HEK293 (cell line): Measurements from ENCODE around the gene CAPN15.

Source experiments
- CTCF ChIA-PET: fragments of 350-600 bp; formaldehyde crosslinking; extraction: SDS; loops from one replicate; lab custom pipeline; 2021; ENCODE audit warnings: antibody characterized with exemption; lab: Yijun Ruan, JAX
- POLR2A ChIA-PET: fragments of 300-600 bp; formaldehyde crosslinking; extraction: SDS; loops from one replicate; lab custom pipeline; 2020; ENCODE audit warnings: antibody characterized with exemption, inconsistent platforms; lab: Yijun Ruan, JAX
- H3K27ac ChIP-seq: fragments of 200-500 bp; sonication (Bioruptor generic); 2 replicates; pipeline ENCODE4 v1.5.1; 2014; ENCODE audit warnings: low read depth, low read length, control low read depth, inconsistent platforms; ENCODE audit errors: extremely low read depth
- H3K36me3 ChIP-seq, 2 experiments: fragments of 200-500 bp in 1 of 2; sonication (Bioruptor generic) in 1 of 2; 1 replicate in 1 of 2; 2 replicates in 1 of 2; pipeline ENCODE4 v1.5.1; 2014 to 2017; ENCODE audit warnings: inconsistent platforms in 2 of 2, low read length in 2 of 2; ENCODE audit not compliant: control insufficient read depth in 2 of 2, insufficient read depth in 1 of 2
- H3K4me1 ChIP-seq: fragments of 200-500 bp; sonication (Bioruptor generic); 2 replicates; pipeline ENCODE4 v1.5.1; 2014; ENCODE audit warnings: mild to moderate bottlenecking, low read length, inconsistent platforms; ENCODE audit not compliant: control insufficient read depth, insufficient read depth
- H3K4me3 ChIP-seq: 2 replicates; pipeline ENCODE4 v1.5.1; 2011; ENCODE audit warnings: low read depth, mild to moderate bottlenecking, control low read depth, low read length, moderate library complexity
- H3K9me3 ChIP-seq: fragments of 200-500 bp; sonication (Bioruptor generic); 2 replicates; pipeline ENCODE4 v1.5.1; 2014; ENCODE audit warnings: low read depth, low read length, inconsistent platforms; ENCODE audit not compliant: control insufficient read depth, insufficient read depth
- GLIS1 ChIP-seq: fragments of 450-650 bp; formaldehyde crosslinking; IDR thresholded peaks from 2 replicates; pipeline ENCODE4 v1.5.1; 2016; ENCODE audit warnings: missing biosample characterization, missing genetic modification characterization
- GLIS2 ChIP-seq: fragments of 450-650 bp; formaldehyde crosslinking; IDR thresholded peaks from 2 replicates; pipeline ENCODE4 v1.5.1; 2016; ENCODE audit warnings: missing biosample characterization, missing genetic modification characterization
- HOXC10 ChIP-seq: sonication (generic); formaldehyde crosslinking; IDR thresholded peaks from 2 replicates; pipeline ENCODE4 v1.8.1; 2023; ENCODE audit warnings: mild to moderate bottlenecking, missing genetic modification reagents
- ZNF132 ChIP-seq: fragments of 450-650 bp; formaldehyde crosslinking; IDR thresholded peaks from 2 replicates; pipeline ENCODE4 v1.5.1; 2017; ENCODE audit warnings: missing biosample characterization, missing genetic modification characterization, borderline replicate concordance
- ZNF169 ChIP-seq: fragments of 450-650 bp; formaldehyde crosslinking; IDR thresholded peaks from 2 replicates; pipeline ENCODE4 v1.5.1; 2016; ENCODE audit warnings: missing biosample characterization, missing genetic modification characterization
- ZNF2 ChIP-seq: fragments of 450-650 bp; formaldehyde crosslinking; IDR thresholded peaks from 2 replicates; pipeline ENCODE4 v1.5.1; 2016; ENCODE audit warnings: missing biosample characterization, missing genetic modification characterization
- ZNF416 ChIP-seq: fragments of 450-650 bp; formaldehyde crosslinking; IDR thresholded peaks from 2 replicates; pipeline ENCODE4 v1.5.1; 2016; ENCODE audit warnings: missing biosample characterization, missing genetic modification characterization
- ZNF433 ChIP-seq: fragments of 450-650 bp; formaldehyde crosslinking; IDR thresholded peaks from 2 replicates; pipeline ENCODE4 v1.5.1; 2016; ENCODE audit warnings: missing biosample characterization, missing genetic modification characterization, low read depth
- ZNF626 ChIP-seq: fragments of 450-650 bp; sonication (Bioruptor Pico); formaldehyde crosslinking; IDR thresholded peaks from 2 replicates; pipeline ENCODE4 v1.5.1; 2018; ENCODE audit warnings: missing biosample characterization, missing genetic modification characterization, inconsistent platforms
- ZNF664 ChIP-seq: fragments of 450-650 bp; formaldehyde crosslinking; IDR thresholded peaks from 2 replicates; pipeline ENCODE4 v1.5.1; 2016; ENCODE audit warnings: missing biosample characterization, missing genetic modification characterization
- ZNF792 ChIP-seq: fragments of 450-650 bp; formaldehyde crosslinking; IDR thresholded peaks from 2 replicates; pipeline ENCODE4 v1.5.1; 2016; ENCODE audit warnings: missing biosample characterization, missing genetic modification characterization
- ZSCAN23 ChIP-seq: fragments of 450-650 bp; formaldehyde crosslinking; IDR thresholded peaks from 2 replicates; pipeline ENCODE4 v1.5.1; 2016; ENCODE audit warnings: missing biosample characterization, missing genetic modification characterization
- ZXDB ChIP-seq: fragments of 450-650 bp; formaldehyde crosslinking; IDR thresholded peaks from 2 replicates; pipeline ENCODE4 v1.5.1; 2016; ENCODE audit warnings: missing biosample characterization, missing genetic modification characterization
- TF ChIP-seq, protein P1 (sequence below): fragments of 450-650 bp; formaldehyde crosslinking; IDR thresholded peaks from 2 replicates; pipeline ENCODE4; 2016; ENCODE audit warnings: missing biosample characterization, missing genetic modification characterization
- TF ChIP-seq, protein P2 (sequence below): fragments of 450-650 bp; formaldehyde crosslinking; IDR thresholded peaks from 2 replicates; pipeline ENCODE4 v1.5.1; 2016; ENCODE audit warnings: missing biosample characterization, missing genetic modification characterization
- TF ChIP-seq, protein P3 (sequence below): fragments of 450-650 bp; IDR thresholded peaks from 2 replicates; pipeline ENCODE4 v1.5.1; 2018; ENCODE audit warnings: missing biosample characterization, missing genetic modification characterization
- TF ChIP-seq, protein P4 (sequence below): fragments of 450-650 bp; formaldehyde crosslinking; IDR thresholded peaks from 2 replicates; pipeline ENCODE4 v1.5.1; 2017; ENCODE audit warnings: missing biosample characterization, missing genetic modification characterization
- TF ChIP-seq, protein P5 (sequence below): fragments of 450-650 bp; formaldehyde crosslinking; IDR thresholded peaks from 2 replicates; pipeline ENCODE4 v1.5.1; 2016; ENCODE audit warnings: missing biosample characterization, missing genetic modification characterization, borderline replicate concordance

Gene CAPN15

DNA sequence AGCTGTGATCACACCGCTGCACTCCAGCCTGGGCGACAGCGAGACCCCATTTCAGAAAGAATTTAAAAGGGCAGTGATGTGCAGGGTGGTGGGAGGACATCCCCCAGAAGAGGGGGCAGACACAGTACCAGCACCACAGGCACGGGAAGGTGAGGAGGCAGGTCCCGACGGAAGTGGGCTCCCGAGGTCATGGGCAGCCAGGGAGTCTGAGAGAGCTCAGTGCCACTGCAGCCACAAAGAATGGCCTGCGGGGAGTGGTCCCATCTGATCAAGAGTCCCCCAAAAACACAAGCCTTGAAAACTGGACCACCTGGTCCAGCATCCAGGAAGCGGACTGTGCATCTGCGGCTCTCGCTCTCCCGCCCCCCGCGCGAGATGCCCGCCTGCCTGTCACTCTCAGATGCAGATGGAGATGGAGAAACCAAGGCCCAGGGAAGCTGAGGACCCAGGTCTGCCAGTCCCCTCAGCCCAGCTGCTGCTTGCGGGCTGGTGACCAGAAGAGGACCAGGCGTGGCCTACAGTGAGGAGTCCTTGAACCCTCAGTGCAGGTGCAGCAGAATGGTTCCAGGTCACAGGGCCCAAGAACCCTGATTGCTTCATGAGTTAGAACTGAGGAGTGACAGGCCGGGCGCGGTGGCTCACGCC lies 4.3 kb upstream of the CAPN15 start (continued):
- TF ChIP-seq, protein P1, sequence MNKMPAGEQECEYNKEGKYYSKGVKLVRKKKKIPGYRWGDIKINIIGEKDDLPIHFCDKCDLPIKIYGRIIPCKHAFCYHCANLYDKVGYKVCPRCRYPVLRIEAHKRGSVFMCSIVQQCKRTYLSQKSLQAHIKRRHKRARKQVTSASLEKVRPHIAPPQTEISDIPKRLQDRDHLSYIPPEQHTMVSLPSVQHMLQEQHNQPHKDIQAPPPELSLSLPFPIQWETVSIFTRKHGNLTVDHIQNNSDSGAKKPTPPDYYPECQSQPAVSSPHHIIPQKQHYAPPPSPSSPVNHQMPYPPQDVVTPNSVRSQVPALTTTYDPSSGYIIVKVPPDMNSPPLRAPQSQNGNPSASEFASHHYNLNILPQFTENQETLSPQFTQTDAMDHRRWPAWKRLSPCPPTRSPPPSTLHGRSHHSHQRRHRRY (tag by site-specific recombination) = no peak
- TF ChIP-seq ZNF132 (tag by site-specific recombination) (no peak), ZNF416 (tag by site-specific recombination) (no peak), ZNF792 (tag by site-specific recombination) (no peak), ZXDB (no peak), ZSCAN23 (tag by site-specific recombination) (no peak), ZNF664 (tag by site-specific recombination) (no peak), ZNF626 (tag by site-specific recombination) (no peak), ZNF169 (tag by site-specific recombination) (no peak)
- TF ChIP-seq, protein P2, sequence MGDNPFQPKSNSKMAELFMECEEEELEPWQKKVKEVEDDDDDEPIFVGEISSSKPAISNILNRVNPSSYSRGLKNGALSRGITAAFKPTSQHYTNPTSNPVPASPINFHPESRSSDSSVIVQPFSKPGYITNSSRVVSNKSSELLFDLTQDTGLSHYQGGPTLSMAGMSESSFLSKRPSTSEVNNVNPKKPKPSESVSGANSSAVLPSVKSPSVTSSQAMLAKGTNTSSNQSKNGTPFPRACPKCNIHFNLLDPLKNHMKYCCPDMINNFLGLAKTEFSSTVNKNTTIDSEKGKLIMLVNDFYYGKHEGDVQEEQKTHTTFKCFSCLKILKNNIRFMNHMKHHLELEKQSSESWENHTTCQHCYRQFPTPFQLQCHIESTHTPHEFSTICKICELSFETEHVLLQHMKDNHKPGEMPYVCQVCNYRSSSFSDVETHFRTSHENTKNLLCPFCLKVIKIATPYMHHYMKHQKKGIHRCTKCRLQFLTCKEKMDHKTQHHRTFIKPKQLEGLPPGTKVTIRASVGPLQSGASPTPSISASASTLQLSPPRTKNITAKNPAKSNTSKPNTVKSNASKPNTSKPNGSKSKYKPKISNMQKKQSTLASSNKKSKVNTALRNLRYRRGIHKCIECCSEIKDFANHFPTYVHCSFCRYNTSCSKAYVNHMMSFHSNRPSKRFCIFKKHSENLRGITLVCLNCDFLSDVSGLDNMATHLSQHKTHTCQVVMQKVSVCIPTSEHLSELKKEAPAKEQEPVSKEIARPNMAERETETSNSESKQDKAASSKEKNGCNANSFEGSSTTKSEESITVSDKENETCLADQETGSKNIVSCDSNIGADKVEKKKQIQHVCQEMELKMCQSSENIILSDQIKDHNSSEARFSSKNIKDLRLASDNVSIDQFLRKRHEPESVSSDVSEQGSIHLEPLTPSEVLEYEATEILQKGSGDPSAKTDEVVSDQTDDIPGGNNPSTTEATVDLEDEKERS (tag by site-specific recombination) = no peak

DNA sequence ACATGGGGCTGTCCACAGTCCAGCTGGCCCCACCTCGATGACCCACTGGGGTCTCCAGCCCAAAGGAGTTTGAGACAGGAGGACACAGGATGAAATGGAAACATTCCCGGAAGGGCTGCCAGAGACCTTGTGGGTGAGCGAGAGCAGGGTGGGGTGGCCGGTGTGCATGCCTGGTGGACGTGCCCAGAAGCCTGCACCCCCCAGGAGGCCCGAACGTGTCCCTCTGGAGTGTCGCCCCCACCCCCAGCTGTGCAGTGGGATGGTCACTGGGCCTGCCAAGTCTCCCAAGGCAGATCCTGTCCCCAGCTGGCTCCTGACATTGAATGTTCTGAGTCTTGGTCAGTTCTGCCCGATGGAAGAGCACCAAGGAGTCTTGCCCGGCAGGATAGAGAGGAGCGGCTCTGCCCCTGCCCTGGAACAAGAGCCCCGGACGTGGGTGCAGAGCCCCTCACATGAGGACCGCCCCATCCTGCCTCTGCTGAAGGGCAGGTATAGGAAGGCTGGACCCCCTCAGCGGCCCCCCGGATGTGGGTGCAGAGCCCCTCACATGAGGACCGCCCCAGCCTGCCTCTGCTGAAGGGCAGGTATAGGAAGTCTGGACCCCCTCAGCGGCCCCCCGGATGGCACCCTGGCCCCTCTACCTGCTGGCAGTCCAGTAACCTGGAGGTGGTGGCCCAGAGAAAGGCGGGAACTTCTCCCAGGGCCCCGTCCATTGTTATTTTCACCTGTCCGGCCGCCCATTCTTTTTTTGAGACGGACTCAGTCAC lies 3.1 kb upstream of the CAPN15 start:
- no peaks in the 10 kb centered on the region for H3K9me3 ChIP-seq
- POLR2A ChIA-PET = interaction anchor here (1.5 kb wide), 1 partner anchor 99 kb away, joined by 3 read pairs; the partner anchor contains the start of gene RAB11FIP3
- CTCF ChIA-PET = interaction anchor here (1.0 kb wide), 1 partner anchor 133 kb away, joined by 4 read pairs; no protein-coding TSS in a partner anchor
- peaks cover 5% of the 10 kb centered on the region for H3K4me1 ChIP-seq
- H3K36me3 ChIP-seq = peaks cover 0 to 28% of the 10 kb centered on the region in 2 experiments; a peak in 1 of 3 replicates
- no peak overlapping the region for H3K4me3 ChIP-seq
- H3K27ac ChIP-seq = no peak overlapping the region
- TF ChIP-seq GLIS1 (tag by site-specific recombination) (peak; percentile 90), ZNF433 (no peak), GLIS2 (tag by site-specific recombination) (0 out of 2 replicates have a peak, but pooled peaks have one; percentile 20)
- TF ChIP-seq, all 188 proteins: peak for 2

DNA sequence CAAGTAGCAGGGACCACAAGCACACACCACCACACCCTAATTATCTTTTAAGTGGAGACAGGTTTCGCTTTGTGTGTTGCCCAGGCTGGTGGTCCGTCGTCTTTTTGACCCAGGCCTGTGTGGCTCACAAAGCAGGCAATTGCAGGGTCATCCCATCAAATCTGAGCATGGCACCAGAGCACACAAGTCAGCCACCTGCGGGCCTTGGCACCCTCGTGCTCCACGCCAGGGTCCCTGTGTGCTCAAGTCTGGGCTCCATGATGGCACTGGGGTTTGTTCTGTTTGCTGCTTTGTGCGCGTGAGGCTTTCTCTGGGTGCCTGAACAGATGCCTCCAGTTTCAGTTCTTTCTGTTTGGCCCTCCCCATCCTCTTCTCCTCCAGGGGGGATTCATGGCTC lies 2.4 kb upstream of the CAPN15 start:
- Histone ChIP-seq H3K4me3 (no peak overlapping the region), H3K36me3 (peaks cover 0 to 28% of the 10 kb centered on the region in 2 experiments; a peak in 1 of 3 replicates), H3K27ac (no peak overlapping the region), H3K9me3 (no peaks in the 10 kb centered on the region), H3K4me1 (peaks cover 8% of the 10 kb centered on the region)
- ChIA-PET CTCF (interaction anchor here (1.0 kb wide), 1 partner anchor 133 kb away, joined by 4 read pairs; no protein-coding TSS in a partner anchor), POLR2A (no interaction called here)
- TF ChIP-seq, protein P3, sequence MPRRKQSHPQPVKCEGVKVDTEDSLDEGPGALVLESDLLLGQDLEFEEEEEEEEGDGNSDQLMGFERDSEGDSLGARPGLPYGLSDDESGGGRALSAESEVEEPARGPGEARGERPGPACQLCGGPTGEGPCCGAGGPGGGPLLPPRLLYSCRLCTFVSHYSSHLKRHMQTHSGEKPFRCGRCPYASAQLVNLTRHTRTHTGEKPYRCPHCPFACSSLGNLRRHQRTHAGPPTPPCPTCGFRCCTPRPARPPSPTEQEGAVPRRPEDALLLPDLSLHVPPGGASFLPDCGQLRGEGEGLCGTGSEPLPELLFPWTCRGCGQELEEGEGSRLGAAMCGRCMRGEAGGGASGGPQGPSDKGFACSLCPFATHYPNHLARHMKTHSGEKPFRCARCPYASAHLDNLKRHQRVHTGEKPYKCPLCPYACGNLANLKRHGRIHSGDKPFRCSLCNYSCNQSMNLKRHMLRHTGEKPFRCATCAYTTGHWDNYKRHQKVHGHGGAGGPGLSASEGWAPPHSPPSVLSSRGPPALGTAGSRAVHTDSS (tag by site-specific recombination) = no peak
- TF ChIP-seq, protein P4, sequence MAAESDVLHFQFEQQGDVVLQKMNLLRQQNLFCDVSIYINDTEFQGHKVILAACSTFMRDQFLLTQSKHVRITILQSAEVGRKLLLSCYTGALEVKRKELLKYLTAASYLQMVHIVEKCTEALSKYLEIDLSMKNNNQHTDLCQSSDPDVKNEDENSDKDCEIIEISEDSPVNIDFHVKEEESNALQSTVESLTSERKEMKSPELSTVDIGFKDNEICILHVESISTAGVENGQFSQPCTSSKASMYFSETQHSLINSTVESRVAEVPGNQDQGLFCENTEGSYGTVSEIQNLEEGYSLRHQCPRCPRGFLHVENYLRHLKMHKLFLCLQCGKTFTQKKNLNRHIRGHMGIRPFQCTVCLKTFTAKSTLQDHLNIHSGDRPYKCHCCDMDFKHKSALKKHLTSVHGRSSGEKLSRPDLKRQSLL (tag by site-specific recombination) = 0 out of 2 replicates have a peak, but pooled peaks have one; percentile 33
- TF ChIP-seq ZNF2 = no peak
- TF ChIP-seq, protein P5, sequence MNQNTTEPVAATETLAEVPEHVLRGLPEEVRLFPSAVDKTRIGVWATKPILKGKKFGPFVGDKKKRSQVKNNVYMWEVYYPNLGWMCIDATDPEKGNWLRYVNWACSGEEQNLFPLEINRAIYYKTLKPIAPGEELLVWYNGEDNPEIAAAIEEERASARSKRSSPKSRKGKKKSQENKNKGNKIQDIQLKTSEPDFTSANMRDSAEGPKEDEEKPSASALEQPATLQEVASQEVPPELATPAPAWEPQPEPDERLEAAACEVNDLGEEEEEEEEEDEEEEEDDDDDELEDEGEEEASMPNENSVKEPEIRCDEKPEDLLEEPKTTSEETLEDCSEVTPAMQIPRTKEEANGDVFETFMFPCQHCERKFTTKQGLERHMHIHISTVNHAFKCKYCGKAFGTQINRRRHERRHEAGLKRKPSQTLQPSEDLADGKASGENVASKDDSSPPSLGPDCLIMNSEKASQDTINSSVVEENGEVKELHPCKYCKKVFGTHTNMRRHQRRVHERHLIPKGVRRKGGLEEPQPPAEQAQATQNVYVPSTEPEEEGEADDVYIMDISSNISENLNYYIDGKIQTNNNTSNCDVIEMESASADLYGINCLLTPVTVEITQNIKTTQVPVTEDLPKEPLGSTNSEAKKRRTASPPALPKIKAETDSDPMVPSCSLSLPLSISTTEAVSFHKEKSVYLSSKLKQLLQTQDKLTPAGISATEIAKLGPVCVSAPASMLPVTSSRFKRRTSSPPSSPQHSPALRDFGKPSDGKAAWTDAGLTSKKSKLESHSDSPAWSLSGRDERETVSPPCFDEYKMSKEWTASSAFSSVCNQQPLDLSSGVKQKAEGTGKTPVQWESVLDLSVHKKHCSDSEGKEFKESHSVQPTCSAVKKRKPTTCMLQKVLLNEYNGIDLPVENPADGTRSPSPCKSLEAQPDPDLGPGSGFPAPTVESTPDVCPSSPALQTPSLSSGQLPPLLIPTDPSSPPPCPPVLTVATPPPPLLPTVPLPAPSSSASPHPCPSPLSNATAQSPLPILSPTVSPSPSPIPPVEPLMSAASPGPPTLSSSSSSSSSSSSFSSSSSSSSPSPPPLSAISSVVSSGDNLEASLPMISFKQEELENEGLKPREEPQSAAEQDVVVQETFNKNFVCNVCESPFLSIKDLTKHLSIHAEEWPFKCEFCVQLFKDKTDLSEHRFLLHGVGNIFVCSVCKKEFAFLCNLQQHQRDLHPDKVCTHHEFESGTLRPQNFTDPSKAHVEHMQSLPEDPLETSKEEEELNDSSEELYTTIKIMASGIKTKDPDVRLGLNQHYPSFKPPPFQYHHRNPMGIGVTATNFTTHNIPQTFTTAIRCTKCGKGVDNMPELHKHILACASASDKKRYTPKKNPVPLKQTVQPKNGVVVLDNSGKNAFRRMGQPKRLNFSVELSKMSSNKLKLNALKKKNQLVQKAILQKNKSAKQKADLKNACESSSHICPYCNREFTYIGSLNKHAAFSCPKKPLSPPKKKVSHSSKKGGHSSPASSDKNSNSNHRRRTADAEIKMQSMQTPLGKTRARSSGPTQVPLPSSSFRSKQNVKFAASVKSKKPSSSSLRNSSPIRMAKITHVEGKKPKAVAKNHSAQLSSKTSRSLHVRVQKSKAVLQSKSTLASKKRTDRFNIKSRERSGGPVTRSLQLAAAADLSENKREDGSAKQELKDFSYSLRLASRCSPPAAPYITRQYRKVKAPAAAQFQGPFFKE (tag by site-specific recombination) = 0 out of 2 replicates have a peak, but pooled peaks have one; percentile 45
- 0 out of 2 replicates have a peak, but pooled peaks have one; percentile 22 for TF ChIP-seq HOXC10 (CRISPR knock-in tag)
